T-helper 2 cell treated with Interferon-gamma antibody and Interleukin-4, amounts not matched to agents 100 ng/mL and 5 ng/mL, for 36 hours (primary cell): ENCODE measurements around the gene NAA30. TPM values are rescaled to one million over a fixed set of nuclear protein-coding genes. Genes with fewer than 3 reads are reported as not detected.

Experiments used
- intact Hi-C: fragments of 100-400 bp; cut with micrococcal nuclease; formaldehyde crosslinking; loops from one replicate; pipeline ENCODE4 v1.15.1; 2023
- total RNA-seq: library from RNA; stranded (reverse); gene quantifications from 2 replicates; pipeline ENCODE4 v1.2.3, GENCODE V29; 2022

NAA30 gene
- total RNA-seq, 1 donor from 2014 or later, result 17.2 TPM

GRCh38 chr14:57391517-57392195 lies 1.3 kb downstream of the NAA30 start:
- intact Hi-C loops, result loop anchor here (5.0 to 10.0 kb wide), 2 partner anchors 1796 to 1807 kb away; partner anchors contain the start of genes DAAM1 and KTN1

DNA sequence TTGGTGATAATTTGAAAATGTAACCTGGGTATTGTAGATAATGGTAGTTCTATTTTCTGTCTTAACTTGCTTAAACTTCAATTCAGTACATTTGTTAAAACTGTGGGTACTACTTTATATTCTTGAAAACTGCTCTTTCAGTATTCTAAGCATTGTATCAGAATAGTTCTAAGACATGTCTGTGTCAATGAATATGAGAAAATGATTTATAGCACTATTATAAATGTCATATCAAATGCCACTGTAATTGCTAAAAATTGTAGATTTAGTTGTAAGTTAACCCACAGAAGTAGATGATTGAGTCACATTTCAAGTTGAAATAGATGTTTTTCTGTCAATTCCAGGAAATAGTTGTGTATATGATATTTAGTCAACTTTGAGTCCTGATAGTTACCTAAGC lies 2.4 kb downstream of the NAA30 start:
- intact Hi-C loops, result loop anchor here (5.0 to 10.0 kb wide), 2 partner anchors 1794 to 1808 kb away; partner anchors contain the start of genes DAAM1 and KTN1

GRCh38 chr14:57400556-57401494 lies 10.4 kb downstream of the NAA30 start:
- intact Hi-C loops, result no loop called here

DNA sequence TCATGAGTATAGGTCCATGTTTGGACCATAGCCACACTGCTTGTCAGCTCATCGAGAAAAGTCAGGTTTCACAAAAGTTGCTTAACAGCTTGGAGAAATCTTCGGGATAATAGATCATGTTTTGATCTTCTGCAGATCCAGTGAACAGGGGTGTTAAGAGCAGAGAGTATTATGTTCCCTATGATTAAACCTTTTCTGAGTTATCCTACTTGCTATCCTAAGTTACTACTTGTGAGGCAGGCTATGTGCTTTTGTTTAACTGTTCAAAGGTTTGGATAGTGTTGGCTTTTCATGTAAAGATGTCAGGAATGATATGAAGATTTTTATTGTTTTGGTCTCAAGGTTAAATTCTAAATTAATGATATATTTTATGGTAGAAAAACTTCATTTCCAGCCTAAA lies 11.1 kb downstream of the NAA30 start:
- intact Hi-C loops, result no loop called here

- intact Hi-C loops, result no loop called here
Observed at GRCh38 chr14:57402173-57402852, 11.9 kb downstream of the NAA30 start.

GRCh38 chr14:57403521-57403864 lies 13.1 kb downstream of the NAA30 start:
- intact Hi-C loops, result no loop called here

DNA sequence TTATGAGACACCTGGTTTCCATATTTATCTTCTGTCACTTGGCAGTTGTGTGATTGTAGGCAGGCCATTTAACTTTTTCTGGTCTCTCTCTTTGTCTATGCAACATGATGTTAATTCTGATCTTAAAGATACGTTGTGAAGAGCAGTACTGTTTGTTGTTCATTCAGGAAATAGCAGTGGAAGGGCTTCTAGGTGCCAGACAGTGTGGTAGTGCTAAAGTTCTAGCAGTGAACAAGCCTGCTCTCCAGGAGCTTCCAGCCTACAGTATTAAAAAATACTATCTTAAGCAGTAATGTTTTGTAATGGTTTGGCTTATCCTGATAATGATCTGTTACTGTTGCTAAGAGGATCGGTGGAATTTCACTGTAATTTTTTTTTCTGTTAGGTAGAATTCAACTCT lies 15.2 kb downstream of the NAA30 start:
- intact Hi-C loops, result no loop called here

GRCh38 chr14:57408037-57408436 lies 17.7 kb downstream of the NAA30 start:
- intact Hi-C loops, result no loop called here

- intact Hi-C loops, result no loop called here
Observed at GRCh38 chr14:57408634-57409033, 18.2 kb downstream of the NAA30 start.

DNA sequence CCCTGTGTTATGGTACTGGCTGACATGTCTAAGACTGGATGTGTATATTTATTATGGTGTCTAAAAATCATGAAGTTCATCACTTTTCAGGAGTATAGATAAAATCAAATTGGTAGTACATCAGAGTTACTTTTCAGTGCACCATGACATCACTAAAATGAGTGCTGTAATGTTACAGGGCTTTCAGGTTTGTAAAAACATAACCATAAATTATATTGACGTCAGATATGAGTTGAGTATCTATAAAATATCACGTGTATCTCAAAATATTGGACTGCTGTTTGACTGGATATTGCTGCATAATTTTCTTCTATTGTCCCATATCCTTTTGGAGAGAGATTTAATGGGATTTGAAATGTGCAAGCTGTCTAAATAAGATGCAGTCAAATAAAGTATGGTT lies 22.0 kb downstream of the NAA30 start:
- intact Hi-C loops, result no loop called here

DNA sequence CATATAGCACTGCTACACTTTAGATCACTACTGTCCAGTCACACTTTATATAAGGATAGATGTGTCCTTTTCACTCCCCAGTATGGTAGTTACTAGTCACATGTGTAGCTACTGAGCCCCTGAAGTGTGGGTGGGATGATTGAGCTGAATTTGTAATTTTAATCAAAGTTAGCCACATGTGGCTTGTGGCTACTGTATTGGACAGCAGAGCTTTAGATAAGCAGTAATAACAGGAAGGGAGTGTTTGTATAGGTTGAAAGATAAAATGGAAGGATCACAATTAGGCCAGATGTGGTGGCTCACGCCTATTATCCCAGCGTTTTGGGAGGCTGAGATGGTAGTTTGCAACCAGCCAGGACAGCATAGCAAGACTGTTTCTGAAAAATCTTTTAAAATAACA lies 23.5 kb downstream of the NAA30 start:
- intact Hi-C loops, result no loop called here

GRCh38 chr14:57417228-57417627 lies 26.8 kb downstream of the NAA30 start:
- intact Hi-C loops, result no loop called here

GRCh38 chr14:57418999-57419398 lies 28.6 kb downstream of the NAA30 start:
- intact Hi-C loops, result no loop called here

- intact Hi-C loops, result no loop called here
Observed at GRCh38 chr14:57420033-57420432, 29.6 kb downstream of the NAA30 start.

GRCh38 chr14:57420986-57421385 lies 30.6 kb downstream of the NAA30 start:
- intact Hi-C loops, result no loop called here

GRCh38 chr14:57435923-57436322 lies 45.5 kb downstream of the NAA30 start:
- intact Hi-C loops, result no loop called here

DNA sequence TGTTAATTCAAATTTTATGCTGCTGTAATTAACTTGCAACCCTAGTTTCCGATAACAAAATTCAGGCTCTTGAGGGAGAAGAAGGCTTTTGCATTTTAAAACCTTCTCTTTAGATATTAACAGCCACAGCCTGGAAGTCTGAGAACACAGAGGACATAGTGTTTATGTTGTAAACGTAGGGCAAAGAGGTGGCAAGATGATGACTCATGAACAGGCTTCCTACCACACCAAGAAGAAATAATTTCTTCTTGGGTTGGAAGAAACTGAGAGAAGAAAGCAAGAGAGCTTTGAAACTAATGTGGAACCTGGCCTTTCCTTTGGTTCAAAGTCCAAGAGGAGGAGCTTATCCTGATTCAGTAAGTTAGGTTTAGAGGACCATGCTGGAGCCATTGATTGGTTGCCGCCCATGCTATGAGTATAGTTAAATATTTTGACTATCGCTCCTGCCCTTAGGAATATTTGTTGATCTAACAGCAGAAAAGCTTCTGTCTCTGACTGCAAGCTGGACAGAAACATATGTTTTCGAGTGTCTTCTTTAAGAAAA lies 71.5 kb downstream of the NAA30 start:
- intact Hi-C loops, result no loop called here

DNA sequence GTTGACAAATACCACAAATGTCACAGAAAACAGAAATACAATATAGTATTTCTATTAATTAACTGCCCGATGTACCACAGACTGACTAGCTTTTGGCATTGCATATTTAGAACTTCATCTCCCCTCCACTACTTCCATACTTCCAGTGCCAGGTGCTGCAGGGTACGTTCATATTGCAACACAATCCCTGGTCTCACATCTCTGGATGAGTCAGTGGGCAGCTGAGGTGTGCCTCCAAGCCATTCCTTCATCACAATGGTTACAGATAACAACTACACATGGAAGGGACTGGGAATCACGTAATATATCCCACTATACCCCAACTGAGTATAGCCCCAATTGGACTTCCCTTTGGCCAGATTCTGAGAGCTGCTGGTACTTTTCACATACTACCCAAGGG lies 72.2 kb downstream of the NAA30 start:
- intact Hi-C loops, result no loop called here

DNA sequence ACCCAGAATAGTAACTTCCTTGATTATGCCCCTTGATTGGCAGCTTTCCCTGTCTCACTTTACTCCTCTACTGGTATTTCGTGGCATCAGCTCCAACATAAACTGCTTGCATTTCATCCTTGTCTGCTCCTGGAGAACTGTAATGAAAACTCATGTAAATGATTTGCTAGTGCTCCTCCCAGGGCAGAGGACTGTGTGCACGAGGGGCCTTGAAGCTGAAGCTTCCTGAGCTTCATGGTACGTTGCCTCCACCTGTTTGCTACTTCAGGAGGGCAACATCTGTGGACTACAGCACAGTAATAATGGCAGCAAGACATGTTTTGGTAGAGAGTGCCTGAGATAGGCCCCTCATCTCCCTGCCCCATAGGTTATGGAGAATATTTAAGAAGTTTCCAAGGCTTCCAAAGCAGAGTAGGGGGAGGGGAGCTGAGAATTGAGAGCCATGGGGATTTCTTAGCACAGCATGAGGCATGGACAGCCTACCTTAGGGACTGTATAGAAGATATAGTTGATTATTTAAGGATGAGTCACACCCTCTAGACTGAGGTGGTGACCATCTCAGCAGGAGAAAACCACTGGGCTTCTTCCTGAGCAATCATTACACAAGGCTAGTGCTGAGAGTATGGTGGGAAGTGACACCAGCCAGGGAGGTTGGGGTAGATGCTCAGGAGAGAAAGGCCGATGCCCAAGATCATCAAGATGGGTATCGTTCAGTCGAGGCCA lies 73.8 kb downstream of the NAA30 start:
- intact Hi-C loops, result no loop called here
